DMS53 treated with DMSO at 0.1 percent for 48 hours (cell line): Measurements from ENCODE around the gene HIPK1.
"Not testable (repeated sequence)": the region's sequence is repeated elsewhere in the genome, so short reads cannot be mapped to it uniquely, and the experiment has no call there.

Experiments used
- DNase-seq: peaks from one replicate; lab custom pipeline; 2025; ENCODE audit not compliant: unreplicated experiment; lab: John Stamatoyannopoulos, UW

HIPK1 gene

GRCh38 chr1:113943028-113943811 lies 14.1 kb downstream of the HIPK1 start:
- no peak for DNase-seq

GRCh38 chr1:113945329-113945728 lies 16.2 kb downstream of the HIPK1 start:
- DNase-seq: no peak

GRCh38 chr1:113946112-113946511 lies 17.0 kb downstream of the HIPK1 start:
- DNase-seq: no peak

GRCh38 chr1:113946678-113947387 lies 17.7 kb downstream of the HIPK1 start:
- DNase-seq: no peak

GRCh38 chr1:113947388-113948107 lies 18.4 kb downstream of the HIPK1 start:
- DNase-seq: no peak

- DNase-seq: not testable (repeated sequence)
Measured at GRCh38 chr1:113948151-113948550, 19.0 kb downstream of the HIPK1 start.

GRCh38 chr1:113949007-113949406 lies 19.9 kb downstream of the HIPK1 start:
- no peak for DNase-seq

GRCh38 chr1:113950908-113951307 lies 21.8 kb downstream of the HIPK1 start:
- no peak for DNase-seq

- DNase-seq: no peak
Measured at GRCh38 chr1:113951719-113952118, 22.6 kb downstream of the HIPK1 start.

GRCh38 chr1:113957984-113958383 lies 28.9 kb downstream of the HIPK1 start:
- DNase-seq: no peak

GRCh38 chr1:113958691-113959090 lies 29.6 kb downstream of the HIPK1 start:
- no peak for DNase-seq

GRCh38 chr1:113963281-113963906 lies 34.3 kb downstream of the HIPK1 start:
- no peak for DNase-seq

GRCh38 chr1:113965703-113966412 lies 36.7 kb downstream of the HIPK1 start:
- no peak for DNase-seq

- no peak for DNase-seq
Measured at GRCh38 chr1:113972954-113973353, 43.8 kb downstream of the HIPK1 start.

GRCh38 chr1:113975211-113975895 lies 46.2 kb downstream of the HIPK1 start:
- no peak for DNase-seq

- DNase-seq: peak; percentile 7
Measured at GRCh38 chr1:113976609-113977278, 47.6 kb downstream of the HIPK1 start.

- DNase-seq: no peak
Measured at GRCh38 chr1:113977906-113978305, 48.8 kb downstream of the HIPK1 start.

GRCh38 chr1:113978863-113979702 lies 50.0 kb downstream of the HIPK1 start, which contains the start of gene OLFML3:
TSS of gene OLFML3 (plus strand) at chr1:113979474. CDS start at chr1:113979517, 43 bp downstream.
- DNase-seq: peak; percentile 81

- DNase-seq: no peak
Measured at GRCh38 chr1:113980110-113980509, 51.0 kb downstream of the HIPK1 start.
